ENCODE results near the gene VASH1.

VASH1 gene

GRCh38 chr14:76717508-76718290 lies 43.6 kb upstream of the VASH1 start:
- no peak overlapping the region for H3K4me3 ChIP-seq (ENCODE audit: low read depth, low read length)
- no peak overlapping the region for H3K27ac ChIP-seq (ENCODE audit: extremely low read depth, low read depth, low read length)
- CTCF ChIA-PET: interaction anchor here (0.8 to 2.1 kb wide), 2 partner anchors 16 to 68 kb away, joined by 3 to 5 read pairs; no protein-coding TSS in a partner anchor
- TF ChIP-seq ZNF654 (tag by site-specific recombination; IDR thresholded peaks at IDR 0.05; ENCODE audit: low read depth) (no peak), ZSCAN23 (tag by site-specific recombination; IDR thresholded peaks at IDR 0.05) (no peak), ZNF571 (tag by site-specific recombination; IDR thresholded peaks at IDR 0.05) (no peak), SCRT1 (tag by site-specific recombination; IDR thresholded peaks at IDR 0.05; ENCODE audit: borderline replicate concordance) (no peak), ZNF792 (tag by site-specific recombination; IDR thresholded peaks at IDR 0.05) (no peak), ZNF341 (tag by site-specific recombination; IDR thresholded peaks at IDR 0.05; ENCODE audit: low read depth) (no peak), MZF1 (tag by site-specific recombination; IDR thresholded peaks at IDR 0.05; ENCODE audit: borderline replicate concordance) (no peak), OSR2 (tag by site-specific recombination; IDR thresholded peaks at IDR 0.05) (no peak), SETDB1 (IDR thresholded peaks at IDR 0.05; ENCODE audit: insufficient read length, low read length) (no peak), ZNF548 (tag by site-specific recombination; IDR thresholded peaks at IDR 0.05) (no peak), ZNF837 (tag by site-specific recombination; IDR thresholded peaks at IDR 0.05) (no peak), ZNF626 (tag by site-specific recombination; IDR thresholded peaks at IDR 0.05) (no peak), ZNF544 (tag by site-specific recombination; IDR thresholded peaks at IDR 0.05) (no peak), ZBTB48 (tag by site-specific recombination; IDR thresholded peaks at IDR 0.05) (no peak), FEZF1 (tag by site-specific recombination; IDR thresholded peaks at IDR 0.05) (no peak), YY1 (tag by site-specific recombination; IDR thresholded peaks at IDR 0.05) (no peak)
- TF ChIP-seq, protein P1, sequence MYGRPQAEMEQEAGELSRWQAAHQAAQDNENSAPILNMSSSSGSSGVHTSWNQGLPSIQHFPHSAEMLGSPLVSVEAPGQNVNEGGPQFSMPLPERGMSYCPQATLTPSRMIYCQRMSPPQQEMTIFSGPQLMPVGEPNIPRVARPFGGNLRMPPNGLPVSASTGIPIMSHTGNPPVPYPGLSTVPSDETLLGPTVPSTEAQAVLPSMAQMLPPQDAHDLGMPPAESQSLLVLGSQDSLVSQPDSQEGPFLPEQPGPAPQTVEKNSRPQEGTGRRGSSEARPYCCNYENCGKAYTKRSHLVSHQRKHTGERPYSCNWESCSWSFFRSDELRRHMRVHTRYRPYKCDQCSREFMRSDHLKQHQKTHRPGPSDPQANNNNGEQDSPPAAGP (tag by site-specific recombination; IDR thresholded peaks at IDR 0.05): no peak
- TF ChIP-seq, protein P2, sequence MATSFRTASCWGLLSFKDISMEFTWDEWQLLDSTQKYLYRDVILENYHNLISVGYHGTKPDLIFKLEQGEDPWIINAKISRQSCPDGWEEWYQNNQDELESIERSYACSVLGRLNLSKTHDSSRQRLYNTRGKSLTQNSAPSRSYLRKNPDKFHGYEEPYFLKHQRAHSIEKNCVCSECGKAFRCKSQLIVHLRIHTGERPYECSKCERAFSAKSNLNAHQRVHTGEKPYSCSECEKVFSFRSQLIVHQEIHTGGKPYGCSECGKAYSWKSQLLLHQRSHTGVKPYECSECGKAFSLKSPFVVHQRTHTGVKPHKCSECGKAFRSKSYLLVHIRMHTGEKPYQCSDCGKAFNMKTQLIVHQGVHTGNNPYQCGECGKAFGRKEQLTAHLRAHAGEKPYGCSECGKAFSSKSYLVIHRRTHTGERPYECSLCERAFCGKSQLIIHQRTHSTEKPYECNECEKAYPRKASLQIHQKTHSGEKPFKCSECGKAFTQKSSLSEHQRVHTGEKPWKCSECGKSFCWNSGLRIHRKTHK (tag by site-specific recombination; IDR thresholded peaks at IDR 0.05): no peak
- TF ChIP-seq, protein P3, sequence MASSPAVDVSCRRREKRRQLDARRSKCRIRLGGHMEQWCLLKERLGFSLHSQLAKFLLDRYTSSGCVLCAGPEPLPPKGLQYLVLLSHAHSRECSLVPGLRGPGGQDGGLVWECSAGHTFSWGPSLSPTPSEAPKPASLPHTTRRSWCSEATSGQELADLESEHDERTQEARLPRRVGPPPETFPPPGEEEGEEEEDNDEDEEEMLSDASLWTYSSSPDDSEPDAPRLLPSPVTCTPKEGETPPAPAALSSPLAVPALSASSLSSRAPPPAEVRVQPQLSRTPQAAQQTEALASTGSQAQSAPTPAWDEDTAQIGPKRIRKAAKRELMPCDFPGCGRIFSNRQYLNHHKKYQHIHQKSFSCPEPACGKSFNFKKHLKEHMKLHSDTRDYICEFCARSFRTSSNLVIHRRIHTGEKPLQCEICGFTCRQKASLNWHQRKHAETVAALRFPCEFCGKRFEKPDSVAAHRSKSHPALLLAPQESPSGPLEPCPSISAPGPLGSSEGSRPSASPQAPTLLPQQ (tag by site-specific recombination; IDR thresholded peaks at IDR 0.05): no peak
- TF ChIP-seq, protein P4, sequence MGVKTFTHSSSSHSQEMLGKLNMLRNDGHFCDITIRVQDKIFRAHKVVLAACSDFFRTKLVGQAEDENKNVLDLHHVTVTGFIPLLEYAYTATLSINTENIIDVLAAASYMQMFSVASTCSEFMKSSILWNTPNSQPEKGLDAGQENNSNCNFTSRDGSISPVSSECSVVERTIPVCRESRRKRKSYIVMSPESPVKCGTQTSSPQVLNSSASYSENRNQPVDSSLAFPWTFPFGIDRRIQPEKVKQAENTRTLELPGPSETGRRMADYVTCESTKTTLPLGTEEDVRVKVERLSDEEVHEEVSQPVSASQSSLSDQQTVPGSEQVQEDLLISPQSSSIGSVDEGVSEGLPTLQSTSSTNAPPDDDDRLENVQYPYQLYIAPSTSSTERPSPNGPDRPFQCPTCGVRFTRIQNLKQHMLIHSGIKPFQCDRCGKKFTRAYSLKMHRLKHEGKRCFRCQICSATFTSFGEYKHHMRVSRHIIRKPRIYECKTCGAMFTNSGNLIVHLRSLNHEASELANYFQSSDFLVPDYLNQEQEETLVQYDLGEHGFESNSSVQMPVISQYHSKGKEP (tag by site-specific recombination; IDR thresholded peaks at IDR 0.05): no peak
- H3K4me1 ChIP-seq (ENCODE audit: control insufficient read depth, insufficient read depth, low read length): no peaks in the 10 kb centered on the region
- no peaks in the 10 kb centered on the region for H3K9me3 ChIP-seq (ENCODE audit: control insufficient read depth, insufficient read depth, low read depth, low read length)
- H3K36me3 ChIP-seq (ENCODE audit: control insufficient read depth in 2 of 2, insufficient read depth in 1 of 2, low read length in 2 of 2): no peaks in the 10 kb centered on the region
- POLR2A ChIA-PET: no interaction called here
